CD4-positive, alpha-beta T cell treated with Interleukin-10 for 1 hour (primary cell): ENCODE results near the gene VANGL1.
A peak's percentile ranks its signal among the peaks of the same experiment; 100 is the strongest.

Source experiments
- DNase-seq: peaks from one replicate; pipeline ENCODE4 v3.0.0-alpha.2; 2020

VANGL1 gene

GRCh38 chr1:115644109-115644508, 2.3 kb downstream of the VANGL1 start:
- no peak for DNase-seq

GRCh38 chr1:115647047-115647446, 5.3 kb downstream of the VANGL1 start:
- no peak for DNase-seq

GRCh38 chr1:115647507-115647906, 5.7 kb downstream of the VANGL1 start:
- DNase-seq = peak; percentile 23

- no peak for DNase-seq
These were observed 6.3 kb downstream of the VANGL1 start for GRCh38 chr1:115647919-115648650.

- peak; percentile 13 for DNase-seq
These were observed 7.2 kb downstream of the VANGL1 start for GRCh38 chr1:115648717-115649691.

GRCh38 chr1:115649964-115650363, 8.2 kb downstream of the VANGL1 start:
- DNase-seq = no peak

GRCh38 chr1:115650961-115651360, 9.2 kb downstream of the VANGL1 start:
- no peak for DNase-seq

GRCh38 chr1:115651391-115651790, 9.6 kb downstream of the VANGL1 start:
- DNase-seq = no peak

GRCh38 chr1:115652236-115652788, 10.5 kb downstream of the VANGL1 start:
- DNase-seq = no peak

GRCh38 chr1:115654125-115654524, 12.4 kb downstream of the VANGL1 start:
- DNase-seq = no peak

GRCh38 chr1:115654663-115655305, 13.0 kb downstream of the VANGL1 start:
- DNase-seq = no peak

- no peak for DNase-seq
These were observed 13.5 kb downstream of the VANGL1 start for GRCh38 chr1:115655306-115655663.

GRCh38 chr1:115655916-115656315, 14.1 kb downstream of the VANGL1 start:
- DNase-seq = no peak

GRCh38 chr1:115656461-115657077, 14.8 kb downstream of the VANGL1 start:
- no peak for DNase-seq

GRCh38 chr1:115658646-115659045, 16.9 kb downstream of the VANGL1 start:
- DNase-seq = no peak

GRCh38 chr1:115660151-115660550, 18.4 kb downstream of the VANGL1 start:
- DNase-seq = no peak

- DNase-seq = no peak
These were observed 19.4 kb downstream of the VANGL1 start for GRCh38 chr1:115661157-115661556.

GRCh38 chr1:115665319-115666096, 23.7 kb downstream of the VANGL1 start:
- no peak for DNase-seq

- DNase-seq = no peak
These were observed 24.4 kb downstream of the VANGL1 start for GRCh38 chr1:115666206-115666605.

GRCh38 chr1:115666702-115667101, 24.9 kb downstream of the VANGL1 start:
- DNase-seq = no peak

- DNase-seq = no peak
These were observed 26.8 kb downstream of the VANGL1 start for GRCh38 chr1:115668579-115668978.
